WTC11 (cell line): ENCODE data around the gene STK17A.

Experiments
- E2F4 ChIP-seq: sonication (generic); formaldehyde crosslinking; IDR thresholded peaks from 2 replicates; pipeline ENCODE4 v1.8.1; 2022; ENCODE audit warnings: low read depth, mild to moderate bottlenecking, moderate library complexity, missing genetic modification reagents, borderline replicate concordance
- FOXP4 ChIP-seq: sonication (generic); formaldehyde crosslinking; IDR thresholded peaks from 2 replicates; pipeline ENCODE4 v1.8.0; 2022; ENCODE audit warnings: mild to moderate bottlenecking, missing genetic modification reagents
- ZNF263 ChIP-seq: sonication (generic); formaldehyde crosslinking; IDR thresholded peaks from 2 replicates; pipeline ENCODE4 v1.8.1; 2022; ENCODE audit warnings: low read depth, mild to moderate bottlenecking, moderate library complexity, missing genetic modification reagents
- TF ChIP-seq, protein P1 (sequence below): fragments of 200-600 bp; IDR thresholded peaks from 2 replicates; pipeline ENCODE4 v1.8.0; 2022; ENCODE audit warnings: antibody characterized with exemption
- TF ChIP-seq, protein P2 (sequence below): sonication (generic); formaldehyde crosslinking; IDR thresholded peaks from 2 replicates; pipeline ENCODE4 v1.8.0; 2022; ENCODE audit warnings: mild to moderate bottlenecking, missing genetic modification reagents
- TF ChIP-seq, protein P3 (sequence below): sonication (generic); formaldehyde crosslinking; IDR thresholded peaks from 2 replicates; pipeline ENCODE4 v1.8.1; 2023; ENCODE audit warnings: mild to moderate bottlenecking, missing genetic modification reagents, moderate library complexity

GRCh38 chr7:43609097-43609496 lies 26.2 kb downstream of the STK17A start:
- TF ChIP-seq, protein P1, sequence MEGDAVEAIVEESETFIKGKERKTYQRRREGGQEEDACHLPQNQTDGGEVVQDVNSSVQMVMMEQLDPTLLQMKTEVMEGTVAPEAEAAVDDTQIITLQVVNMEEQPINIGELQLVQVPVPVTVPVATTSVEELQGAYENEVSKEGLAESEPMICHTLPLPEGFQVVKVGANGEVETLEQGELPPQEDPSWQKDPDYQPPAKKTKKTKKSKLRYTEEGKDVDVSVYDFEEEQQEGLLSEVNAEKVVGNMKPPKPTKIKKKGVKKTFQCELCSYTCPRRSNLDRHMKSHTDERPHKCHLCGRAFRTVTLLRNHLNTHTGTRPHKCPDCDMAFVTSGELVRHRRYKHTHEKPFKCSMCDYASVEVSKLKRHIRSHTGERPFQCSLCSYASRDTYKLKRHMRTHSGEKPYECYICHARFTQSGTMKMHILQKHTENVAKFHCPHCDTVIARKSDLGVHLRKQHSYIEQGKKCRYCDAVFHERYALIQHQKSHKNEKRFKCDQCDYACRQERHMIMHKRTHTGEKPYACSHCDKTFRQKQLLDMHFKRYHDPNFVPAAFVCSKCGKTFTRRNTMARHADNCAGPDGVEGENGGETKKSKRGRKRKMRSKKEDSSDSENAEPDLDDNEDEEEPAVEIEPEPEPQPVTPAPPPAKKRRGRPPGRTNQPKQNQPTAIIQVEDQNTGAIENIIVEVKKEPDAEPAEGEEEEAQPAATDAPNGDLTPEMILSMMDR: no peak
- TF ChIP-seq E2F4 (CRISPR knock-in tag): no peak
- no peak for TF ChIP-seq ZNF263 (CRISPR knock-in tag)
- TF ChIP-seq FOXP4 (CRISPR knock-in tag): no peak
- TF ChIP-seq, protein P2, sequence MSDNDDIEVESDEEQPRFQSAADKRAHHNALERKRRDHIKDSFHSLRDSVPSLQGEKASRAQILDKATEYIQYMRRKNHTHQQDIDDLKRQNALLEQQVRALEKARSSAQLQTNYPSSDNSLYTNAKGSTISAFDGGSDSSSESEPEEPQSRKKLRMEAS (CRISPR knock-in tag): no peak
- TF ChIP-seq, protein P3, sequence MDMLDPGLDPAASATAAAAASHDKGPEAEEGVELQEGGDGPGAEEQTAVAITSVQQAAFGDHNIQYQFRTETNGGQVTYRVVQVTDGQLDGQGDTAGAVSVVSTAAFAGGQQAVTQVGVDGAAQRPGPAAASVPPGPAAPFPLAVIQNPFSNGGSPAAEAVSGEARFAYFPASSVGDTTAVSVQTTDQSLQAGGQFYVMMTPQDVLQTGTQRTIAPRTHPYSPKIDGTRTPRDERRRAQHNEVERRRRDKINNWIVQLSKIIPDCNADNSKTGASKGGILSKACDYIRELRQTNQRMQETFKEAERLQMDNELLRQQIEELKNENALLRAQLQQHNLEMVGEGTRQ (CRISPR knock-in tag): no peak
